Loucy (cell line): ENCODE results near the gene NSD1.
"Not testable (repeated sequence)": the region's sequence is repeated elsewhere in the genome, so short reads cannot be mapped to it uniquely, and the experiment has no call there.

Experiments
- H2AFZ ChIP-seq: fragments of 200-600 bp; sonication (generic); 2 replicates; pipeline ENCODE4 v1.6.0; 2016; ENCODE audit warnings: antibody characterized with exemption, mild to moderate bottlenecking, low read length, moderate library complexity
- H3F3A ChIP-seq: fragments of 200-600 bp; 2 replicates; pipeline ENCODE4 v1.6.0; 2016; ENCODE audit warnings: antibody characterized with exemption, low read depth, mild to moderate bottlenecking
- H3K27me3 ChIP-seq: fragments of 200-600 bp; sonication (generic); 2 replicates; pipeline ENCODE4 v1.6.1; 2014; ENCODE audit warnings: low read length, mild to moderate bottlenecking; ENCODE audit not compliant: insufficient read depth, poor library complexity, severe bottlenecking
- H3K36me3 ChIP-seq: fragments of 200-600 bp; sonication (generic); 2 replicates; pipeline ENCODE4 v1.6.1; 2016; ENCODE audit warnings: low read length; ENCODE audit not compliant: insufficient read depth
- H3K4me1 ChIP-seq: fragments of 200-600 bp; sonication (generic); 2 replicates; pipeline ENCODE4 v1.5.1; 2014; ENCODE audit warnings: low read length, mild to moderate bottlenecking; ENCODE audit not compliant: insufficient read depth, poor library complexity, severe bottlenecking
- H3K4me2 ChIP-seq: fragments of 200-600 bp; sonication (generic); 2 replicates; pipeline ENCODE4 v1.6.0; 2014; ENCODE audit warnings: antibody characterized with exemption, low read length, low read depth, mild to moderate bottlenecking; ENCODE audit not compliant: poor library complexity, severe bottlenecking
- H3K4me3 ChIP-seq: fragments of 200-600 bp; sonication (generic); 2 replicates; pipeline ENCODE4 v1.5.1; 2014; ENCODE audit warnings: low read length, mild to moderate bottlenecking, mixed read lengths; ENCODE audit not compliant: poor library complexity, severe bottlenecking
- H3K79me2 ChIP-seq: fragments of 200-600 bp; sonication (generic); 2 replicates; pipeline ENCODE4 v1.6.1; 2014; ENCODE audit warnings: low read length; ENCODE audit not compliant: insufficient read depth
- H3K9ac ChIP-seq: fragments of 200-600 bp; sonication (generic); 2 replicates; pipeline ENCODE4 v1.6.0; 2014; ENCODE audit warnings: mild to moderate bottlenecking, low read depth, low read length, moderate library complexity; ENCODE audit not compliant: poor library complexity, severe bottlenecking
- H3K9me2 ChIP-seq: fragments of 200-600 bp; sonication (generic); replicated peaks from 2 replicates; pipeline ENCODE4 v1.6.1; 2016; ENCODE audit warnings: low read depth, low read length, mixed read lengths
- H3K9me3 ChIP-seq: fragments of 200-600 bp; sonication (generic); 2 replicates; pipeline ENCODE4 v1.6.1; 2014; ENCODE audit warnings: mild to moderate bottlenecking, antibody characterized with exemption, low read length, low read depth; ENCODE audit not compliant: insufficient read depth
- H4K20me1 ChIP-seq: fragments of 200-600 bp; sonication (generic); 2 replicates; pipeline ENCODE4 v1.6.0; 2014; ENCODE audit warnings: antibody characterized with exemption, low read length, mild to moderate bottlenecking; ENCODE audit not compliant: insufficient read depth, poor library complexity, severe bottlenecking
- EZH2phosphoT487 ChIP-seq: fragments of 200-600 bp; IDR thresholded peaks from 2 replicates; pipeline ENCODE4 v1.6.1; 2018; ENCODE audit warnings: antibody characterized with exemption, mild to moderate bottlenecking, moderate library complexity, borderline replicate concordance
- TF ChIP-seq, protein P1 (sequence below): fragments of 200-600 bp; sonication (generic); conservative IDR thresholded peaks from 2 replicates; pipeline ENCODE4 v1.5.1; 2014; ENCODE audit warnings: mild to moderate bottlenecking, antibody characterized with exemption, low read length

NSD1 gene

DNA sequence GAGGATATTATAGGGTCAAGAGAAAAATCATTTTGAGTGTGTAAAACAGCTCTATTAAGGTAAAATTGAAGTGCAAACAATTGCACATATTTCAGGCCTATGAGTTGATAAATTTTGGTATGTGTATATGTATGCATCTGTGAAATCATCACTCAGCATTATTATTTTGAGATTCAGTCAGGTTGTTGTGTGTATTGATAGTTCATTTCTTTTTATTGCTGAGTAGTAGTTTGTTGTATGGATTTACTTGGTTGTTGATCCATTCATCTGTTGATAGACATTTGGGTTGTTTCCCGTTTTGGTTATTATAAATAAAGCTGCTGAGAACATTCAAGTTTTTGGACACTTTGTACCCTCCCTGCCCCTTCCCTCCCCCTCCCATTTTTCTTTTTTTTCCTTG lies 119.7 kb downstream of the NSD1 start:
- no peak overlapping the region for H3K9ac ChIP-seq
- no peak overlapping the region for H2AFZ ChIP-seq
- no peaks in the 10 kb centered on the region for H3K9me3 ChIP-seq
- no peaks in the 10 kb centered on the region for H3K4me1 ChIP-seq
- no peaks in the 10 kb centered on the region for H3K9me2 ChIP-seq
- no peak overlapping the region for H3K4me3 ChIP-seq
- no peak overlapping the region for H3K4me2 ChIP-seq
- no peaks in the 10 kb centered on the region for H3K27me3 ChIP-seq
- H3K79me2 ChIP-seq = no peaks in the 10 kb centered on the region
- H3F3A ChIP-seq = no peaks in the 10 kb centered on the region
- H4K20me1 ChIP-seq = no peaks in the 10 kb centered on the region
- TF ChIP-seq, protein P1, sequence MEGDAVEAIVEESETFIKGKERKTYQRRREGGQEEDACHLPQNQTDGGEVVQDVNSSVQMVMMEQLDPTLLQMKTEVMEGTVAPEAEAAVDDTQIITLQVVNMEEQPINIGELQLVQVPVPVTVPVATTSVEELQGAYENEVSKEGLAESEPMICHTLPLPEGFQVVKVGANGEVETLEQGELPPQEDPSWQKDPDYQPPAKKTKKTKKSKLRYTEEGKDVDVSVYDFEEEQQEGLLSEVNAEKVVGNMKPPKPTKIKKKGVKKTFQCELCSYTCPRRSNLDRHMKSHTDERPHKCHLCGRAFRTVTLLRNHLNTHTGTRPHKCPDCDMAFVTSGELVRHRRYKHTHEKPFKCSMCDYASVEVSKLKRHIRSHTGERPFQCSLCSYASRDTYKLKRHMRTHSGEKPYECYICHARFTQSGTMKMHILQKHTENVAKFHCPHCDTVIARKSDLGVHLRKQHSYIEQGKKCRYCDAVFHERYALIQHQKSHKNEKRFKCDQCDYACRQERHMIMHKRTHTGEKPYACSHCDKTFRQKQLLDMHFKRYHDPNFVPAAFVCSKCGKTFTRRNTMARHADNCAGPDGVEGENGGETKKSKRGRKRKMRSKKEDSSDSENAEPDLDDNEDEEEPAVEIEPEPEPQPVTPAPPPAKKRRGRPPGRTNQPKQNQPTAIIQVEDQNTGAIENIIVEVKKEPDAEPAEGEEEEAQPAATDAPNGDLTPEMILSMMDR = no peak
- TF ChIP-seq EZH2phosphoT487 = no peak
- H3K36me3 ChIP-seq = peaks cover 23% of the 10 kb centered on the region; the same call in 1 of the 2 replicates

DNA sequence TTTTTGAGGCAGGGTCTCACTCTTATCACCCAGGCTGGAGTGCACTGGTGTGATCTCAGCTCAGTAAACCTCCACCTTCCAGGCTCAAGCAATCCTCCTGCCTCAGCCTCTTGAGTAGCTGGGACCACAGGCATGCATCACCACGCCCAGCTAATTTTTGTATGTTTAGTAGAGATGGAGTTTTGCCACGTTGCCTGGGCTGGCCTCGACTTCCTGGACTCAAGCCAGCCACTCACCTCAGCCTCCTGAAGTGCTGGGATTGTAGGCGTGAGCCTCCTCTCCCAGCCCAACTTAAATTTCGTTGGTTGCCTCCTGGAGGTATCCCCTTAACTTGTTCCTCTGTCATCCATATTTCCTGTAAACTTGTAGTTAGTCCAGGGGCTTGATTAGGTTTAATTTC lies 122.7 kb downstream of the NSD1 start:
- H3K4me2 ChIP-seq = no peak overlapping the region

DNA sequence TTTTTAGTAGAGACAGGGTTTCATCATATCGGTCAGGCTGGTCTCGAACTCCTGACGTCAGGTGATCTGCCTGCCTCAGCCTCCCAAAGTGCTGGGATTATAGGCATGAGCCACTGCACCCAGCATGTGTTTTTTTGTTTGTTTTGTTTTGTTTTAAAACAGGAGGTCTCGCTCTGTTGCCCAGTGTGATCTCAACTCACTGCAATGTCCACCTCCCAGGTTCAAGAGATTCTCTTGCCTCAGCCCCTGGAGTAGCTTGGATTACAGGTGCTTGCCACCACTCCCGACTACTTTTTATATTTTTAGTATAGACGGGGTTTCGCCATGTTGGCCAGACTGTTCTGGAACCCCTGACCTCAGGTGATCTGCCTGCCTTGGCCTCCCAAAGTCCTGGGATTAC lies 125.1 kb downstream of the NSD1 start:
- H4K20me1 ChIP-seq, H3F3A ChIP-seq, H3K4me1 ChIP-seq, H3K4me2 ChIP-seq, H3K9me2 ChIP-seq, H3K4me3 ChIP-seq, H3K9ac ChIP-seq, H3K9me3 ChIP-seq, H2AFZ ChIP-seq, H3K27me3 ChIP-seq, H3K79me2 ChIP-seq: not testable (repeated sequence)
- H3K36me3 ChIP-seq = peaks cover 28% of the 10 kb centered on the region; the same call in 1 of the 2 replicates

More for the DNA sequence above, 122.7 kb downstream of the NSD1 start:
- Histone ChIP-seq H3F3A (no peaks in the 10 kb centered on the region), H2AFZ (no peak overlapping the region), H3K9me3 (no peaks in the 10 kb centered on the region), H3K36me3 (peaks cover 33% of the 10 kb centered on the region; the same call in 1 of the 2 replicates), H3K79me2 (no peaks in the 10 kb centered on the region), H3K9me2 (no peaks in the 10 kb centered on the region), H3K27me3 (no peaks in the 10 kb centered on the region), H4K20me1 (no peaks in the 10 kb centered on the region), H3K4me3 (no peak overlapping the region), H3K9ac (no peak overlapping the region), H3K4me1 (no peaks in the 10 kb centered on the region)
- TF ChIP-seq EZH2phosphoT487 = no peak
- TF ChIP-seq, protein P1 = no peak

- Histone ChIP-seq H3K4me1 (no peaks in the 10 kb centered on the region), H4K20me1 (no peaks in the 10 kb centered on the region), H3F3A (no peaks in the 10 kb centered on the region), H2AFZ (no peak overlapping the region), H3K4me2 (no peak overlapping the region), H3K9ac (no peak overlapping the region), H3K4me3 (no peak overlapping the region), H3K9me2 (no peaks in the 10 kb centered on the region), H3K79me2 (no peaks in the 10 kb centered on the region), H3K27me3 (no peaks in the 10 kb centered on the region), H3K36me3 (peaks cover 26% of the 10 kb centered on the region; the same call in 1 of the 2 replicates), H3K9me3 (no peaks in the 10 kb centered on the region)
- TF ChIP-seq EZH2phosphoT487 = no peak
- TF ChIP-seq, protein P1 = no peak
Measured at GRCh38 chr5:177260961-177261360, 127.4 kb downstream of the NSD1 start.
